ENCODE results near the gene CRY2. TPM values are rescaled to one million over a fixed set of nuclear protein-coding genes. Genes with fewer than 3 reads are reported as not detected.

The CRY2 gene
- total and polyA plus RNA-seq, 2 of the 13 experiments (the other 11 are each of a cell fraction or from before 2014, with no cell fraction given) = 10.1 to 12.2 TPM

GRCh38 chr11:45899448-45900174, 52.3 kb downstream of the CRY2 start (continued):
- TF ChIP-seq ATF3 (CRISPR knock-in tag; IDR thresholded peaks at IDR 0.05) (peak; percentile 75), SP2 (CRISPR knock-in tag; IDR thresholded peaks at IDR 0.05) (no peak), NRL (CRISPR knock-in tag; IDR thresholded peaks at IDR 0.05; ENCODE audit: borderline replicate concordance) (no peak), MIER2 (CRISPR knock-in tag; IDR thresholded peaks at IDR 0.05) (peak; percentile 94), ZBTB49 (CRISPR knock-in tag; IDR thresholded peaks at IDR 0.05; ENCODE audit: borderline replicate concordance) (no peak), ZNF879 (CRISPR knock-in tag; IDR thresholded peaks at IDR 0.05) (no peak), ZBTB39 (CRISPR knock-in tag; IDR thresholded peaks at IDR 0.05) (no peak), CENPBD1 (CRISPR knock-in tag; IDR thresholded peaks at IDR 0.05; ENCODE audit: borderline replicate concordance, low read depth) (no peak; the same call in 1 of the 2 replicates), RXRA (CRISPR knock-in tag; IDR thresholded peaks at IDR 0.05) (peak; percentile 19; the same call in 1 of the 2 replicates), RFX1 (IDR thresholded peaks at IDR 0.05) (peak; percentile 89), MAZ (IDR thresholded peaks at IDR 0.05; ENCODE audit: borderline replicate concordance, low read depth, low read length) (no peak), MAZ (CRISPR knock-in tag; IDR thresholded peaks at IDR 0.05; ENCODE audit: low read depth) (0 out of 2 replicates have a peak, but pooled peaks have one; percentile 8), MEIS2 (CRISPR knock-in tag; IDR thresholded peaks at IDR 0.05) (0 out of 2 replicates have a peak, but pooled peaks have one; percentile 34), ZIK1 (CRISPR knock-in tag; IDR thresholded peaks at IDR 0.05; ENCODE audit: borderline replicate concordance, low read depth) (no peak), CCAR2 (optimal IDR thresholded peaks at IDR 0.05; ENCODE audit: low read depth, low read length) (no peak), TAF1 (CRISPR knock-in tag; IDR thresholded peaks at IDR 0.05) (no peak), TRIM24 (CRISPR knock-in tag; IDR thresholded peaks at IDR 0.05) (no peak), ZNF577 (CRISPR knock-in tag; IDR thresholded peaks at IDR 0.05; ENCODE audit: borderline replicate concordance, low read depth) (no peak), HNRNPL (IDR thresholded peaks at IDR 0.05; ENCODE audit: low read depth, low read length) (no peak), MEF2D (CRISPR knock-in tag; IDR thresholded peaks at IDR 0.05) (no peak), KDM6A (CRISPR knock-in tag; IDR thresholded peaks at IDR 0.05; ENCODE audit: low read depth) (no peak), TERF1 (CRISPR knock-in tag; IDR thresholded peaks at IDR 0.05) (no peak), SP1 (IDR thresholded peaks at IDR 0.05) (no peak), SP1 (CRISPR knock-in tag; IDR thresholded peaks at IDR 0.05) (peak; percentile 23; the same call in 1 of the 2 replicates)

Measured in HepG2 (cell line).